A549 (cell line): Measurements from ENCODE around the gene HRH2. TPM values are rescaled to one million over a fixed set of nuclear protein-coding genes. Genes with fewer than 3 reads are reported as not detected.

Experiments
- ATAC-seq, 2 experiments: fragments of 200-7000 bp in 1 of 2; fragments of >200 bp in 1 of 2; cut with Nextera tagmentation in 1 of 2; cut with Tn5 transposase in 1 of 2; 3 replicates each; pipeline versions ENCODE4 v1.8.0 to v1.9.1; 2018 to 2020; ENCODE audit warnings: mild to moderate bottlenecking in 1 of 2, moderate library complexity in 1 of 2
- CTCF ChIA-PET: fragments of 300-600 bp; sonication (Branson Sonifier 250); formaldehyde crosslinking; extraction: SDS; loops from one replicate; lab custom pipeline; 2021; ENCODE audit warnings: antibody characterized with exemption, inconsistent platforms; lab: Yijun Ruan, JAX
- POLR2A ChIA-PET: fragments of 350-600 bp; formaldehyde crosslinking; extraction: SDS; loops from one replicate; lab custom pipeline; 2021; ENCODE audit warnings: antibody characterized with exemption, inconsistent platforms; lab: Yijun Ruan, JAX
- DNase-seq, 2 experiments: peaks; one replicate each; pipeline versions ENCODE4 v3.0.0 to v3.0.0-alpha.2; 2011 to 2016; ENCODE audit warnings: low read depth in 1 of 2, low spot score in 1 of 2
- FAIRE-seq: peaks from 2 replicates; lab custom pipeline; 2011; peaks lifted over from hg19 to GRCh38; lab: Jason Lieb, UNC
- H3K27ac ChIP-seq, 2 experiments: fragments of >200 bp; sonication (Bioruptor Twin); formaldehyde crosslinking; 3 replicates each; pipeline ENCODE4 v1.5.1; 2016 to 2017
- H3K4me1 ChIP-seq: fragments of >200 bp; sonication (Bioruptor Twin); formaldehyde crosslinking; 3 replicates; pipeline ENCODE4 v1.6.1; 2016
- H3K4me2 ChIP-seq: fragments of >200 bp; sonication (Bioruptor Twin); formaldehyde crosslinking; 3 replicates; pipeline ENCODE4 v1.6.1; 2016
- H3K4me3 ChIP-seq: fragments of >200 bp; sonication (Bioruptor Twin); formaldehyde crosslinking; 3 replicates; pipeline ENCODE4 v1.5.1; 2016
- H3K9me3 ChIP-seq: fragments of >200 bp; sonication (Bioruptor Twin); formaldehyde crosslinking; 3 replicates; pipeline ENCODE4 v1.6.1; 2016
- EHF ChIP-seq: fragments of 250-450 bp; sonication (Bioruptor Pico); IDR thresholded peaks from 2 replicates; pipeline ENCODE4 v1.5.0; 2020; ENCODE audit warnings: mild to moderate bottlenecking
- EHMT2 ChIP-seq: fragments of 200-600 bp; sonication (generic); IDR thresholded peaks from 2 replicates; pipeline ENCODE4 v1.6.1; 2016; ENCODE audit warnings: antibody characterized with exemption, low read depth, mild to moderate bottlenecking, moderate library complexity
- HOXA7 ChIP-seq: fragments of 250-450 bp; sonication (Bioruptor Pico); IDR thresholded peaks from 2 replicates; pipeline ENCODE4 v1.5.0; 2020; ENCODE audit warnings: mild to moderate bottlenecking, moderate library complexity
- MYC ChIP-seq: IDR thresholded peaks from 2 replicates; pipeline ENCODE4 v1.6.1; 2012; ENCODE audit warnings: mild to moderate bottlenecking, inconsistent platforms, low read length, improper control_type of control experiment, borderline replicate concordance
- NFE2L2 ChIP-seq: fragments of 150-350 bp; conservative IDR thresholded peaks from 2 replicates; pipeline ENCODE4 v1.6.1; 2014; ENCODE audit warnings: low read length
- POLR2A ChIP-seq: IDR thresholded peaks from 2 replicates; pipeline ENCODE4 v1.6.1; 2012; ENCODE audit warnings: mild to moderate bottlenecking, low read length
- ZFP36 ChIP-seq: fragments of 450-650 bp; IDR thresholded peaks from 2 replicates; pipeline ENCODE4 v1.6.1; 2014; ENCODE audit warnings: borderline replicate concordance; ENCODE audit not compliant: partially characterized antibody
- WGBS: methylation state at CpG from one replicate; pipeline ENCODE4 v1.1.6; 2017; ENCODE audit errors: missing lambda C conversion rate; 5-methylcytosine and 5-hydroxymethylcytosine counted together
- polyA plus RNA-seq, 4 experiments: library from polyadenylated mRNA; depleted of rRNA in 3 of 4; stranded (reverse); fragments of >200 nt; fragmentation: RNase III in 1 of 4; extraction: RNeasy Plus Mini Kit Qiagen cat#74134 plus additional on column Dnase treatment in 1 of 4; gene quantifications; 2 replicates in 3 of 4; 3 replicates in 1 of 4; pipeline ENCODE4 v1.2.3, GENCODE V29; 2011 to 2017
- TF ChIP-seq, protein P1 (sequence below): fragments of 250-450 bp; sonication (Bioruptor Pico); IDR thresholded peaks from 2 replicates; pipeline ENCODE4 v1.5.0; 2021; ENCODE audit warnings: mild to moderate bottlenecking, moderate library complexity, borderline replicate concordance
- TF ChIP-seq, protein P2 (sequence below): IDR thresholded peaks from 2 replicates; pipeline ENCODE4 v1.6.1; 2012
- TF ChIP-seq, protein P3 (sequence below): fragments of >200 bp; sonication (Bioruptor Twin); formaldehyde crosslinking; IDR thresholded peaks from 3 replicates; pipeline ENCODE4 v1.6.1; 2016
- TF ChIP-seq, protein P4 (sequence below): IDR thresholded peaks from 2 replicates; pipeline ENCODE4 v1.6.1; 2012

The HRH2 gene
- polyA plus RNA-seq, 2 of the 4 experiments (the other 2 are of a cell fraction) = 0.58 to 0.62 TPM

DNA sequence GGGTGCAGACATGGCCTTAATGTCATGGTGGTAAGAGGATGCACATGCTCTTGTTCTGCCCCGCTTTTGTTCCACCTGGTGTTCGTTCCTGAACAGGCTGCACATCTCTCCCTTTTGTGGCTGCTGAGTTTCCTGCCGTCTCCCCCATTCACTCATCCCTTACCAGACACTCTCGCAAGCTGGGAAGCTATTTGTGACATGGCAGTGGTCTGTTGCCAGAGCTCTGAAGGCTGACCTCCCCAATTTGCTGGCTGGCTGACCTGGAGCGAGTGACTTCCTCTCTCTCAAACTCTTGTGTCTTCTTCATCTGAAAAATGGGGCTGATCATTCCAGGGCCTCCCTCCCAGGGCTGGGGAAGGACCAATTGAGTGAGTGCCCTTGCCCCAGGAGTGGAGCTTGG lies 35.9 kb downstream of the HRH2 start:
- TF ChIP-seq EHF = no peak
- TF ChIP-seq, all 56 proteins: peak for 0
- Histone ChIP-seq H3K4me1 (no peaks in the 10 kb centered on the region), H3K9me3 (no peaks in the 10 kb centered on the region), H3K4me2 (no peak overlapping the region), H3K27ac (no peak overlapping the region), H3K4me3 (no peak overlapping the region)
- CTCF ChIA-PET = interaction anchor here (1.4 kb wide), 1 partner anchor 36 kb away, joined by 6 read pairs; no protein-coding TSS in a partner anchor
- FAIRE-seq (no peak), ATAC-seq (no peak), DNase-seq (no peak)
- 85% methylated on average over 5 of the region's 5 CpGs for WGBS
- POLR2A ChIA-PET = no interaction called here

DNA sequence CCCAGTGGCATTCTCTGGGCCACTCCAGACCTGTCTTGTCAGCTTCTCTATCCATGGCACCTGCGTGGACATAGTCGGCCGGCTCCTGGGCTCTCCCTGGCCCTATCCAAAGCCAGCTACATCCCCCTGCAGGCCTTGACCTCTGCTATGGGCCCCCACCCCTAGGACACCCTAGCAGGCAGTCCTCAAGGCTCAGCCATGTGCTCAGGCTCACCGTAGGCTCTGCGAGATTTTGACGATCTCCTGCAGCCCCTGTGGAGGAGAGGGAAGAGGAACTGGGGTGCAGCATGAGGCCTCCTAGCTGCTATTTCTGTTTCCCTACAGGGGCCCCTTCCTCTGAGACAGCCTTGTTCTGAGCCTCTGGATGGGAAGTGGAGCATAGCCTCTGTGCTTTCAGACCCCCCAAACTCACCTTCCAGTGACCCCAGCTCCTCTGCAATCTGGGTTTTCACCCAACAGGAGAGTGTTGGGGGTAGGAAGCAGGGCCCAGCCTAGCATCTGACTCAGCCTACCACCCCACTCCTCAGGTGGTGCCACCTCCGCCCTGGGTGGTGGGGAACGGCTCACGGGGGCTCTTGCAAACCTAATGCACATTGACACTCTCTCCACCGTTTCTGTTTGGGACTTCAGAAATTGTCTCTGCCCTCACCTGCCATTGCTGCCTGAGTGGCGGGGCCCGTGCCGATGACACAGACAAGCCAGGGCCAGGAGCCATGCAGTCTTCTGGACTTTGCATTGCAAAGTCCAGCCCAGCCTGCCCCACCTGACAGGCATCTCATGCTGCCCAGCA lies 36.7 kb downstream of the HRH2 start:
- H3K4me3 ChIP-seq = no peak overlapping the region
- H3K27ac ChIP-seq = no peak overlapping the region
- no peak for ATAC-seq
- 68% methylated on average over 13 of the region's 13 CpGs for WGBS
- no peak for DNase-seq
- H3K9me3 ChIP-seq = no peaks in the 10 kb centered on the region
- no peak for FAIRE-seq
- no peaks in the 10 kb centered on the region for H3K4me1 ChIP-seq
- ChIA-PET POLR2A (no interaction called here), CTCF (interaction anchor here (1.4 kb wide), 1 partner anchor 35 kb away, joined by 6 read pairs; no protein-coding TSS in a partner anchor)
- H3K4me2 ChIP-seq = no peak overlapping the region
- TF ChIP-seq MYC (no peak), POLR2A (no peak), ZFP36 (no peak), NFE2L2 (no peak), EHMT2 (no peak), HOXA7 (CRISPR knock-in tag) (no peak)
- TF ChIP-seq, protein P1, sequence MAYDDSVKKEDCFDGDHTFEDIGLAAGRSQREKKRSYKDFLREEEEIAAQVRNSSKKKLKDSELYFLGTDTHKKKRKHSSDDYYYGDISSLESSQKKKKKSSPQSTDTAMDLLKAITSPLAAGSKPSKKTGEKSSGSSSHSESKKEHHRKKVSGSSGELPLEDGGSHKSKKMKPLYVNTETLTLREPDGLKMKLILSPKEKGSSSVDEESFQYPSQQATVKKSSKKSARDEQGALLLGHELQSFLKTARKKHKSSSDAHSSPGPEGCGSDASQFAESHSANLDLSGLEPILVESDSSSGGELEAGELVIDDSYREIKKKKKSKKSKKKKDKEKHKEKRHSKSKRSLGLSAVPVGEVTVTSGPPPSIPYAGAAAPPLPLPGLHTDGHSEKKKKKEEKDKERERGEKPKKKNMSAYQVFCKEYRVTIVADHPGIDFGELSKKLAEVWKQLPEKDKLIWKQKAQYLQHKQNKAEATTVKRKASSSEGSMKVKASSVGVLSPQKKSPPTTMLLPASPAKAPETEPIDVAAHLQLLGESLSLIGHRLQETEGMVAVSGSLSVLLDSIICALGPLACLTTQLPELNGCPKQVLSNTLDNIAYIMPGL (CRISPR knock-in tag) = no peak
- TF ChIP-seq, all 56 proteins: peak for 0

DNA sequence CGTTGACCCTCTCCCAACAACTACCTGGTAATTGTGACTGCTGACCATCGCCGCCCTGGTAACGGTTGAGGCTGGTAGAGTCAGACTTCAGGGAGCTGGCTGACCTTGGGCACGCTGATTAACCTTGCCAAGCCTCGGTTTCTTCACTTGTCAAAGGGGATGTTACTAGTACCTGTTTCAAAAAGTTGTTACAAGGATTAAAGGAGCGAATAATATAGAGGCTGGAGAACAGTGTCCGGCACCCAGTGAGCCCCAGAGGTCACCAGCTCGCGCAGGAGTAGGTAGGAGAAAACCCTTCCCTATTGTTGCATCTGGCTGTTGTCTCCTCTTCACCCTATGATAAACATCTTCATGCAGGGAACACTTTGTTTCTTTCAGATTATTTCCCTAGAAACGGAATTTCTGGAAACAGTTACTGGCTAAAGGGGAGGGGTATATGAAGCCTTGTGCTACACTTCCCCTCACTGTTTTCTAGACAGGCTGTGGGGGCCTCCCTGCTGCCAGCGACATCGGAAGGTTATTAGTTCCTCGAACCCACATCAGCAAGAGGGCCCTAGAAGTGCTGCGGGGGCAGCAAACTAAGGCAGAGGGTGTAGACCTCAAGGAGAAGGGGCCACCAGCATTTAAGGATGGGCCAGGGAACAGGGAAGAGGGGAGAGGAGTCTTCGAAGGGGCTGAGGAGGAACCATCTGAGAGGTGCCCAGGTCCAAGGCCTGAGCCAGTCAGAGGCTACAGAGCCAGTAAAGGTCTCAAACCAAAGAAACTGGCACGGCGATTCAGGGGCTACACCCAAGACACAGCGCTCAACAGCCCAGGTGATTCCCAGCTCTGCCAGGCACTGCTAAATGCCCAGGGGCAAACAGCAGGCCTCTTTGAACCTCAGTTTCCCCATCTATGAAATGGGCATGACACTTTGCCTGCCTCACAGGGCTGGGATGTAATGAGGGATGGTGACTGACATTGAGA lies 37.6 kb downstream of the HRH2 start:
- no peak overlapping the region for H3K4me2 ChIP-seq
- TF ChIP-seq, protein P2, sequence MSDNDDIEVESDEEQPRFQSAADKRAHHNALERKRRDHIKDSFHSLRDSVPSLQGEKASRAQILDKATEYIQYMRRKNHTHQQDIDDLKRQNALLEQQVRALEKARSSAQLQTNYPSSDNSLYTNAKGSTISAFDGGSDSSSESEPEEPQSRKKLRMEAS = no peak
- TF ChIP-seq, protein P3, sequence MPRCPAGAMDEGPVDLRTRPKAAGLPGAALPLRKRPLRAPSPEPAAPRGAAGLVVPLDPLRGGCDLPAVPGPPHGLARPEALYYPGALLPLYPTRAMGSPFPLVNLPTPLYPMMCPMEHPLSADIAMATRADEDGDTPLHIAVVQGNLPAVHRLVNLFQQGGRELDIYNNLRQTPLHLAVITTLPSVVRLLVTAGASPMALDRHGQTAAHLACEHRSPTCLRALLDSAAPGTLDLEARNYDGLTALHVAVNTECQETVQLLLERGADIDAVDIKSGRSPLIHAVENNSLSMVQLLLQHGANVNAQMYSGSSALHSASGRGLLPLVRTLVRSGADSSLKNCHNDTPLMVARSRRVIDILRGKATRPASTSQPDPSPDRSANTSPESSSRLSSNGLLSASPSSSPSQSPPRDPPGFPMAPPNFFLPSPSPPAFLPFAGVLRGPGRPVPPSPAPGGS = no peak
- TF ChIP-seq, protein P4, sequence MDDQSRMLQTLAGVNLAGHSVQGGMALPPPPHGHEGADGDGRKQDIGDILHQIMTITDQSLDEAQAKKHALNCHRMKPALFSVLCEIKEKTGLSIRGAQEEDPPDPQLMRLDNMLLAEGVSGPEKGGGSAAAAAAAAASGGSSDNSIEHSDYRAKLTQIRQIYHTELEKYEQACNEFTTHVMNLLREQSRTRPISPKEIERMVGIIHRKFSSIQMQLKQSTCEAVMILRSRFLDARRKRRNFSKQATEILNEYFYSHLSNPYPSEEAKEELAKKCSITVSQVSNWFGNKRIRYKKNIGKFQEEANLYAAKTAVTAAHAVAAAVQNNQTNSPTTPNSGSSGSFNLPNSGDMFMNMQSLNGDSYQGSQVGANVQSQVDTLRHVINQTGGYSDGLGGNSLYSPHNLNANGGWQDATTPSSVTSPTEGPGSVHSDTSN = no peak

More for the DNA sequence above, 37.6 kb downstream of the HRH2 start:
- 81% methylated on average over 19 of the region's 19 CpGs for WGBS
- no peak overlapping the region for H3K27ac ChIP-seq
- no peak overlapping the region for H3K4me3 ChIP-seq
- DNase-seq = no peak
- H3K9me3 ChIP-seq = no peaks in the 10 kb centered on the region
- no peaks in the 10 kb centered on the region for H3K4me1 ChIP-seq
- no peak for ATAC-seq
- ChIA-PET CTCF (interaction anchor here (1.0 to 1.5 kb wide), 3 partner anchors 14 to 161 kb away, joined by 5 to 6 read pairs (median 5); no protein-coding TSS in a partner anchor), POLR2A (no interaction called here)
- no peak for FAIRE-seq
